Transverse colon (tissue), 4 donors: ENCODE data around the gene CCDC9B. TPM values are rescaled to one million over a fixed set of nuclear protein-coding genes. Genes with fewer than 3 reads are reported as not detected.
A peak's percentile ranks its signal among the peaks of the same experiment; 100 is the strongest.

Experiments used
- DNase-seq: peaks from one replicate; pipeline ENCODE4 v3.0.0-alpha.2; 2019
- H3K27ac ChIP-seq, 4 donors: fragments of 200-600 bp; sonication (generic); 2 replicates each; pipeline ENCODE4 v1.5.1; 2016 to 2018; ENCODE audit warnings: inconsistent platforms in 4 of 4
- H3K27me3 ChIP-seq: fragments of 200-600 bp; sonication (generic); 2 replicates; pipeline ENCODE4 v1.5.1; 2017; ENCODE audit warnings: inconsistent platforms
- H3K36me3 ChIP-seq, 4 donors: fragments of 200-600 bp; sonication (generic); 2 replicates each; pipeline ENCODE4 v1.5.1; 2017 to 2019; ENCODE audit warnings: inconsistent platforms in 4 of 4
- H3K4me1 ChIP-seq, 4 donors: fragments of 200-600 bp; sonication (generic); 2 replicates each; pipeline ENCODE4 v1.5.1; 2017 to 2020; ENCODE audit warnings: inconsistent platforms in 4 of 4
- H3K4me3 ChIP-seq, 4 donors: fragments of 200-600 bp; sonication (generic); 1 replicate in 1 of 4; 2 replicates in 3 of 4; pipeline versions ENCODE4 v1.5.1 to v1.6.1; 2017 to 2019; ENCODE audit warnings: inconsistent platforms in 4 of 4
- H3K9me3 ChIP-seq, 2 donors: fragments of 200-600 bp; sonication (generic); 2 replicates each; pipeline ENCODE4 v1.5.1; 2017 to 2019; ENCODE audit warnings: inconsistent platforms in 2 of 2
- EP300 ChIP-seq: sonication (generic); formaldehyde crosslinking; IDR thresholded peaks from one replicate; pipeline ENCODE4 v1.6.1; 2017; ENCODE audit warnings: antibody characterized with exemption, low read depth
- POLR2A ChIP-seq: fragments of 450-650 bp; IDR thresholded peaks from one replicate; pipeline ENCODE4 v1.6.1; 2016; ENCODE audit warnings: antibody characterized with exemption, mild to moderate bottlenecking, moderate library complexity
- POLR2AphosphoS5 ChIP-seq, 3 donors: sonication (generic); formaldehyde crosslinking; IDR thresholded peaks; one replicate each; pipeline ENCODE4 v1.6.1; 2016; ENCODE audit warnings: antibody characterized with exemption in 3 of 3
- WGBS, 2 donors: methylation state at CpG; one replicate each; pipeline ENCODE4 v1.1.5; 2018; ENCODE audit warnings: low coverage in 1 of 2; 5-methylcytosine and 5-hydroxymethylcytosine counted together
- in situ Hi-C, 4 donors: fragments of 200-750 bp; cut with MboI; loops; one replicate each; pipeline versions ENCODE4 v1.15.0 to v1.15.1; 2017; ENCODE audit warnings: low sequenced_read_pairs in 3 of 4, low pct_ligation_motif_present in 1 of 4, low pct_unique_long_range_greater_than_20kb in 1 of 4
- intact Hi-C: fragments of 100-400 bp; cut with DNase I; formaldehyde crosslinking; loops from one replicate; pipeline ENCODE4 v1.15.1; 2023; ENCODE audit warnings: low total_unique reads
- total RNA-seq, 4 donors: library from RNA; depleted of rRNA; stranded (reverse); fragments of >200 nt; gene quantifications; one replicate each; pipeline ENCODE4 v1.1.0, GENCODE V29; 2016
- TF ChIP-seq, protein P1 (sequence below), 5 experiments: fragments of 200-600 bp in 3 of 5; fragments of 450-650 bp in 2 of 5; sonication (generic) in 3 of 5; IDR thresholded peaks; 1 replicate in 2 of 5; 2 replicates in 3 of 5; pipeline ENCODE4 v1.5.1; 2016 to 2017; ENCODE audit warnings: antibody characterized with exemption in 5 of 5, inconsistent platforms in 3 of 5, mild to moderate bottlenecking in 2 of 5, moderate library complexity in 1 of 5

Gene CCDC9B
- total RNA-seq, 4 donors from 2014 or later = 22.0 to 49.4 (median 36.9) TPM

DNA sequence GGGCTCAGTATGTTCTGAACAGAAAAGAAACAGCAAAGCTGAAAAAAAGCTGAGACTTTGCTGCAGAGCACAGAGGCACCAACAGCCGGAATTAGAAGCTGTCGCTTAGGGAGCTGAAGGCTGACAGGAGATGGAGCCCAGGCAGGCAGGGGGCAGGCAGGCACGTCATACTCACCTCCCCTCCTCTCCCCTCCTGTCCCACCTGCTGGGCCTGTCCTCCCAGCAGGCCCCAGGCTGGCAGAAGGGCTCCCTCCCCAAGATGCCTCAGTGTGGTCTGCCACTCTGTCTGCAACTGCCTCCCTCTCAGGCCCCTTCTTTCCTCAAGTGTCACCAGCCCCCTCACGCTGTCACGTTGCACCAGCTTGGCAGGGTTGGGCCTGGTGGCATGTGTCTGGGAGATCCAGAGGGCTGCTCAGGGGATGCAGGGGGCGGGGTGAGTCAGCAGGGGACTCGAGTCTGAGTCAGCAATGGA is 54.6 kb downstream of the CCDC9B start:
- intact Hi-C loops (no loop called here), in situ Hi-C loops (no loop called here)
- no peak for DNase-seq
- peaks cover 34% of the 10 kb centered on the region for H3K27me3 ChIP-seq
- no peaks in the 10 kb centered on the region for H3K36me3 ChIP-seq
- 83% methylated on average over 7 of the region's 7 CpGs; no CpG with 5 or more reads in 1 of the 2 donors for WGBS, 2 donors
- TF ChIP-seq EP300 (no peak), POLR2A (no peak), POLR2AphosphoS5 (IDR thresholded peaks at IDR 0.05) (no peak)
- TF ChIP-seq, protein P1, sequence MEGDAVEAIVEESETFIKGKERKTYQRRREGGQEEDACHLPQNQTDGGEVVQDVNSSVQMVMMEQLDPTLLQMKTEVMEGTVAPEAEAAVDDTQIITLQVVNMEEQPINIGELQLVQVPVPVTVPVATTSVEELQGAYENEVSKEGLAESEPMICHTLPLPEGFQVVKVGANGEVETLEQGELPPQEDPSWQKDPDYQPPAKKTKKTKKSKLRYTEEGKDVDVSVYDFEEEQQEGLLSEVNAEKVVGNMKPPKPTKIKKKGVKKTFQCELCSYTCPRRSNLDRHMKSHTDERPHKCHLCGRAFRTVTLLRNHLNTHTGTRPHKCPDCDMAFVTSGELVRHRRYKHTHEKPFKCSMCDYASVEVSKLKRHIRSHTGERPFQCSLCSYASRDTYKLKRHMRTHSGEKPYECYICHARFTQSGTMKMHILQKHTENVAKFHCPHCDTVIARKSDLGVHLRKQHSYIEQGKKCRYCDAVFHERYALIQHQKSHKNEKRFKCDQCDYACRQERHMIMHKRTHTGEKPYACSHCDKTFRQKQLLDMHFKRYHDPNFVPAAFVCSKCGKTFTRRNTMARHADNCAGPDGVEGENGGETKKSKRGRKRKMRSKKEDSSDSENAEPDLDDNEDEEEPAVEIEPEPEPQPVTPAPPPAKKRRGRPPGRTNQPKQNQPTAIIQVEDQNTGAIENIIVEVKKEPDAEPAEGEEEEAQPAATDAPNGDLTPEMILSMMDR (IDR thresholded peaks at IDR 0.05) = no peak
- H3K4me1 ChIP-seq = peaks cover 11 to 51% (median 38%) of the 10 kb centered on the region in 4 donors
- H3K4me3 ChIP-seq = no peak overlapping the region
- H3K9me3 ChIP-seq = no peaks in the 10 kb centered on the region
- no peak overlapping the region for H3K27ac ChIP-seq

DNA sequence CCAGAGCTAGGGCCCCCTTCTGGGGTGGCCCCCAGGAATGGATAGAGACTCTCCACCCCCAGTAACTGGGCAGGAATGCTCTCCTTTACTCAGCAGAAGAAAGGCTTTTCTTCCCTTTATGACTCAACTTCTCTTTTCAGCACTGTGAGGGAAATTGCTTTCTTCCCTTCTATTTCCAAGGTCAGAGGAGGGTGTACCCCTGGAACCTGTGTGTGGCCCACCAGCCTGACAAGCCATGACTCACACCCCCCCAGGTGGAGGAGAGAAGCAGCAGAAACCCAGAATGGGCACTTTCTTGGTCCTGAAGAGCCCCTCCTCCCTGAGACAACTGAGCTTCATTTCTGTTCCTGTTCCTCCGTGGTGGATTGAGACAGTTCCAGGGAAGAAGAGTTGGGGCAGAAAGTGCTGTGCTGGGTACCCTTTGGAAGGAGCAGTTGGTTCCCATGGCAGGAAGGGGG is 55.2 kb downstream of the CCDC9B start:
- WGBS, 2 donors = 35% methylated on average over 1 of the region's 1 CpG; no CpG with 5 or more reads in 1 of the 2 donors
- intact Hi-C loops = no loop called here
- H3K4me3 ChIP-seq = no peak overlapping the region
- peaks cover 39% of the 10 kb centered on the region for H3K27me3 ChIP-seq
- H3K27ac ChIP-seq = no peak overlapping the region
- TF ChIP-seq POLR2A = no peak
- no peak for TF ChIP-seq EP300
- TF ChIP-seq, protein P1 (IDR thresholded peaks at IDR 0.05) = no peak
- no peak for TF ChIP-seq POLR2AphosphoS5 (IDR thresholded peaks at IDR 0.05)
- no peak for DNase-seq
- no peaks in the 10 kb centered on the region for H3K9me3 ChIP-seq
- no peaks in the 10 kb centered on the region for H3K36me3 ChIP-seq
- in situ Hi-C loops = no loop called here
- H3K4me1 ChIP-seq = peaks cover 6 to 46% (median 33%) of the 10 kb centered on the region in 4 donors

DNA sequence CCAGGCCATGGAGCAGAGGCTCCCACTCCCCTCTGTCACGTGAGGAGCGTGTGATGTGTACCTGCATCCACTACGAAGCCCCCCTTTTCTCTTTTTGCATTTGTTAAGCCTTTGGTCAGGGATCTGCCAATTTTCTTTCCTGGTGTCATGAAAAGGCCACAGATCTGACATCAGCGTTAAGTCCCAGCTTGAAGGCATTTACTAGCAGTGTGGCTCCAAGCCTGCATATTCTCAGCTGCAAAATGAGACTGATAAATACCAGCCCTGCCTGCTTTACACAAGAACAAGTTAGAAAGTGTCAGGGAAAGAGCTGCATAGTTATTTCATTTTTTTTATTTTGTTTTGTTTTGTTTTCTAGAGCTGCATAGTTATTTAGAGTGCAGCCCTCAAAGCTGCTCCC is 55.6 kb downstream of the CCDC9B start:
- peaks cover 5 to 42% (median 29%) of the 10 kb centered on the region in 4 donors for H3K4me1 ChIP-seq
- no peak overlapping the region for H3K27ac ChIP-seq
- DNase-seq = no peak
- H3K27me3 ChIP-seq = peaks cover 43% of the 10 kb centered on the region
- in situ Hi-C loops = no loop called here
- H3K36me3 ChIP-seq = no peaks in the 10 kb centered on the region
- 73 to 85% methylated on average over 4 of the region's 4 CpGs for WGBS, 2 donors
- intact Hi-C loops = no loop called here
- H3K9me3 ChIP-seq = no peaks in the 10 kb centered on the region
- no peak overlapping the region for H3K4me3 ChIP-seq
- TF ChIP-seq, protein P1 (IDR thresholded peaks at IDR 0.05) = no peak
- peak in 1 of 3 donors; percentile 40 for TF ChIP-seq POLR2AphosphoS5 (IDR thresholded peaks at IDR 0.05)

DNA sequence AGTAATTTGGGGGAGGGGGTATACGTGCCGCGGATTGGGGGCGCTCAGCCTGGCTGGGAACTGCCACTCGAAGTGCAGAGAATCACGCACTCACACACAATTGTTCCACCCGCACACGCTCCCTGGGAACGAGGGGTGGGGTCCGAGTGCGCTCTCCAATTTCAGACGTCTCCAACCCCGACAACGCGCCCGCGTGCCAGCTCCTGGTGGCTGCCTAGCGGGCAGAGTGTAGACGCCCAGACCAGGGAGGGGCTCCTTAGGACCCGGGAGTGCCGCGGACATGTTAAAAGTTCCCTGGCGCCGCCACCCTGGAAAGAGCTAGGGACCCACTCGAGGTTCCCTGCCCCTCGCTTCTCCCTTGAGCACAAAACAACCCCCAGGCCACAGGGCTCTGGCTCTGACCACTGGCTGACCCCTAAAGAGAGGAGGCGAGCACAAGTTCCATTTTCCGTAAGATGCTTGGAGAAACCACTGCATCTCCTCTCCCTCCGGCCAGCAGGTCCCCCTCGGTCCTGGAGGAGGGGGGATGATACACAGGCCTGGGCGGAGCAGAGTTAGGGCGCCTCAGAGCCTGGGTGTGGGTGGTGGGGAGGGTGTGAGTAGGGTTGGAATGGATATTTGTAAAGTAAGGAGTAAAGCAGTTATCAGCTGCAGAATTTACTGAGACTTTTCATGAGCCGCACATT is 57.0 kb downstream of the CCDC9B start:
- Histone ChIP-seq H3K27me3 (peaks cover 50% of the 10 kb centered on the region), H3K4me3 (no peak overlapping the region), H3K4me1 (peaks cover 3 to 36% (median 33%) of the 10 kb centered on the region in 4 donors), H3K9me3 (no peaks in the 10 kb centered on the region), H3K36me3 (no peaks in the 10 kb centered on the region), H3K27ac (no peak overlapping the region)
- TF ChIP-seq, protein P1 (IDR thresholded peaks at IDR 0.05) = no peak
- no peak for TF ChIP-seq POLR2A
- no peak for TF ChIP-seq EP300
- no peak for TF ChIP-seq POLR2AphosphoS5 (IDR thresholded peaks at IDR 0.05)
- intact Hi-C loops = loop anchor here (5.0 kb wide), 1 partner anchor 139 kb away; no protein-coding TSS in a partner anchor
- DNase-seq = no peak
- in situ Hi-C loops = no loop called here
- 43 to 90% methylated on average over 2 to 33 of the region's 33 CpGs for WGBS, 2 donors
